ENCODE measurements around the gene DNAJC10.
A peak's percentile ranks its signal among the peaks of the same experiment; 100 is the strongest.
"Not testable (repeated sequence)": the region's sequence is repeated elsewhere in the genome, so short reads cannot be mapped to it uniquely, and the experiment has no call there.

The DNAJC10 gene

GRCh38 chr2:182744490-182744889, 28.4 kb downstream of the DNAJC10 start:
- no peak overlapping the region for H3K4me3 Mint-ChIP-seq
- ATAC-seq: no peak
- no peak overlapping the region for H3K27ac Mint-ChIP-seq
- no peaks in the 10 kb centered on the region for H3K9me3 Mint-ChIP-seq
- no peak for DNase-seq (ENCODE audit: low spot score in 2 of 2)
- peaks cover 57% of the 10 kb centered on the region for H3K36me3 Mint-ChIP-seq
- H3K4me1 Mint-ChIP-seq: no peaks in the 10 kb centered on the region

- ATAC-seq (no peak), DNase-seq (ENCODE audit: low spot score in 2 of 2) (no peak)
- H3K36me3 Mint-ChIP-seq: peaks cover 61% of the 10 kb centered on the region
- H3K4me3 Mint-ChIP-seq: no peak overlapping the region
- H3K27ac Mint-ChIP-seq: no peak overlapping the region
- H3K4me1 Mint-ChIP-seq: no peaks in the 10 kb centered on the region
- no peaks in the 10 kb centered on the region for H3K9me3 Mint-ChIP-seq
These were observed 29.0 kb downstream of the DNAJC10 start for GRCh38 chr2:182745061-182745460.

- H3K4me3 Mint-ChIP-seq; H3K9me3 Mint-ChIP-seq; DNase-seq (ENCODE audit: low spot score in 2 of 2); H3K27ac Mint-ChIP-seq; ATAC-seq; H3K4me1 Mint-ChIP-seq: not testable (repeated sequence)
- H3K36me3 Mint-ChIP-seq: peaks cover 69% of the 10 kb centered on the region
These were observed 29.8 kb downstream of the DNAJC10 start for GRCh38 chr2:182745894-182746293.

GRCh38 chr2:182754231-182754630, 38.2 kb downstream of the DNAJC10 start:
- Mint-ChIP-seq H3K4me1 (no peaks in the 10 kb centered on the region), H3K4me3 (no peak overlapping the region), H3K36me3 (peaks cover 95% of the 10 kb centered on the region), H3K27ac (no peak overlapping the region), H3K9me3 (no peaks in the 10 kb centered on the region)
- no peak for DNase-seq (ENCODE audit: low spot score in 2 of 2)
- ATAC-seq: no peak

GRCh38 chr2:182758379-182758778, 42.3 kb downstream of the DNAJC10 start:
- peaks cover 10% of the 10 kb centered on the region for H3K4me1 Mint-ChIP-seq
- H3K4me3 Mint-ChIP-seq: no peak overlapping the region
- no peak overlapping the region for H3K27ac Mint-ChIP-seq
- DNase-seq (ENCODE audit: low spot score in 2 of 2): no peak
- ATAC-seq: no peak
- H3K36me3 Mint-ChIP-seq: peaks cover 92% of the 10 kb centered on the region
- no peaks in the 10 kb centered on the region for H3K9me3 Mint-ChIP-seq

GRCh38 chr2:182761903-182762302, 45.8 kb downstream of the DNAJC10 start:
- DNase-seq (ENCODE audit: low spot score in 2 of 2): no peak
- Mint-ChIP-seq H3K4me3 (no peak overlapping the region), H3K36me3 (peaks cover 57% of the 10 kb centered on the region), H3K27ac (peak overlapping the region; percentile 4), H3K9me3 (no peaks in the 10 kb centered on the region), H3K4me1 (peaks cover 10% of the 10 kb centered on the region)
- ATAC-seq: no peak

- Mint-ChIP-seq H3K27ac (no peak overlapping the region), H3K4me3 (no peak overlapping the region), H3K36me3 (peaks cover 47% of the 10 kb centered on the region), H3K9me3 (no peaks in the 10 kb centered on the region), H3K4me1 (peaks cover 10% of the 10 kb centered on the region)
- no peak for DNase-seq (ENCODE audit: low spot score in 2 of 2)
- ATAC-seq: no peak
These were observed 47.4 kb downstream of the DNAJC10 start for GRCh38 chr2:182763311-182763912.

GRCh38 chr2:182766626-182767025, 50.6 kb downstream of the DNAJC10 start:
- Mint-ChIP-seq H3K27ac (no peak overlapping the region), H3K4me3 (no peak overlapping the region), H3K9me3 (peaks cover 2% of the 10 kb centered on the region), H3K36me3 (peaks cover 22% of the 10 kb centered on the region), H3K4me1 (peaks cover 13% of the 10 kb centered on the region)
- DNase-seq (ENCODE audit: low spot score in 2 of 2) (no peak), ATAC-seq (no peak)

- no peak for ATAC-seq
- peaks cover 13% of the 10 kb centered on the region for H3K36me3 Mint-ChIP-seq
- no peak overlapping the region for H3K4me3 Mint-ChIP-seq
- H3K4me1 Mint-ChIP-seq: peaks cover 17% of the 10 kb centered on the region
- no peak for DNase-seq (ENCODE audit: low spot score in 2 of 2)
- peaks cover 8% of the 10 kb centered on the region for H3K9me3 Mint-ChIP-seq
- H3K27ac Mint-ChIP-seq: peak overlapping the region; percentile 29
These were observed 51.5 kb downstream of the DNAJC10 start for GRCh38 chr2:182767578-182767977.

- not testable (repeated sequence) for ATAC-seq; H3K27ac Mint-ChIP-seq; DNase-seq (ENCODE audit: low spot score in 2 of 2); H3K4me3 Mint-ChIP-seq
- Mint-ChIP-seq H3K9me3 (peaks cover 10% of the 10 kb centered on the region), H3K36me3 (peaks cover 12% of the 10 kb centered on the region), H3K4me1 (peaks cover 20% of the 10 kb centered on the region)
These were observed 52.9 kb downstream of the DNAJC10 start for GRCh38 chr2:182768950-182769349.

GRCh38 chr2:182779323-182779722, 63.3 kb downstream of the DNAJC10 start:
- H3K4me1 Mint-ChIP-seq: no peaks in the 10 kb centered on the region
- no peak overlapping the region for H3K27ac Mint-ChIP-seq
- ATAC-seq (no peak), DNase-seq (ENCODE audit: low spot score in 2 of 2) (no peak)
- no peak overlapping the region for H3K4me3 Mint-ChIP-seq
- peaks cover 44% of the 10 kb centered on the region for H3K36me3 Mint-ChIP-seq
- H3K9me3 Mint-ChIP-seq: no peaks in the 10 kb centered on the region

GRCh38 chr2:182781099-182781498, 65.0 kb downstream of the DNAJC10 start:
- ATAC-seq, H3K9me3 Mint-ChIP-seq, H3K4me3 Mint-ChIP-seq: not testable (repeated sequence)

GRCh38 chr2:182782686-182783085, 66.6 kb downstream of the DNAJC10 start:
- not testable (repeated sequence) for DNase-seq (ENCODE audit: low spot score in 2 of 2); H3K9me3 Mint-ChIP-seq; H3K4me3 Mint-ChIP-seq; H3K27ac Mint-ChIP-seq; H3K4me1 Mint-ChIP-seq; ATAC-seq
- peaks cover 18% of the 10 kb centered on the region for H3K36me3 Mint-ChIP-seq

More at GRCh38 chr2:182781099-182781498, 65.0 kb downstream of the DNAJC10 start:
- H3K4me1 Mint-ChIP-seq; H3K27ac Mint-ChIP-seq; DNase-seq (ENCODE audit: low spot score in 2 of 2): not testable (repeated sequence)
- peaks cover 32% of the 10 kb centered on the region for H3K36me3 Mint-ChIP-seq

- Mint-ChIP-seq H3K4me1 (no peaks in the 10 kb centered on the region), H3K9me3 (no peaks in the 10 kb centered on the region), H3K4me3 (no peak overlapping the region), H3K27ac (no peak overlapping the region), H3K36me3 (peaks cover 6% of the 10 kb centered on the region)
- DNase-seq (ENCODE audit: low spot score in 2 of 2) (no peak), ATAC-seq (no peak)
These were observed 68.1 kb downstream of the DNAJC10 start for GRCh38 chr2:182784058-182784706.

GRCh38 chr2:182784777-182785176, 68.7 kb downstream of the DNAJC10 start:
- no peak for DNase-seq (ENCODE audit: low spot score in 2 of 2)
- Mint-ChIP-seq H3K4me3 (no peak overlapping the region), H3K9me3 (no peaks in the 10 kb centered on the region), H3K27ac (no peak overlapping the region), H3K36me3 (peaks cover 6% of the 10 kb centered on the region), H3K4me1 (no peaks in the 10 kb centered on the region)
- no peak for ATAC-seq

GRCh38 chr2:182792441-182792840, 76.4 kb downstream of the DNAJC10 start:
- H3K4me3 Mint-ChIP-seq: no peak overlapping the region

More at GRCh38 chr2:182792441-182792840, 76.4 kb downstream of the DNAJC10 start:
- Mint-ChIP-seq H3K36me3 (no peaks in the 10 kb centered on the region), H3K9me3 (no peaks in the 10 kb centered on the region), H3K4me1 (no peaks in the 10 kb centered on the region), H3K27ac (no peak overlapping the region)
- ATAC-seq: no peak
- no peak for DNase-seq (ENCODE audit: low spot score in 2 of 2)
